D721Med (cell line): ENCODE measurements around the gene ZNF492.

Experiments
- DNase-seq: peaks from one replicate; pipeline ENCODE4 v3.0.0; 2011; ENCODE audit warnings: low spot score; ENCODE audit not compliant: insufficient read length
- FAIRE-seq: peaks from 2 replicates; lab custom pipeline; 2011; peaks lifted over from hg19 to GRCh38; lab: Jason Lieb, UNC
- TF ChIP-seq, protein P1 (sequence below): IDR thresholded peaks from 2 replicates; pipeline ENCODE4 v1.5.1; 2012; ENCODE audit warnings: mild to moderate bottlenecking, control low read depth; ENCODE audit not compliant: insufficient read depth; ENCODE audit errors: missing control alignments

ZNF492 gene

DNA sequence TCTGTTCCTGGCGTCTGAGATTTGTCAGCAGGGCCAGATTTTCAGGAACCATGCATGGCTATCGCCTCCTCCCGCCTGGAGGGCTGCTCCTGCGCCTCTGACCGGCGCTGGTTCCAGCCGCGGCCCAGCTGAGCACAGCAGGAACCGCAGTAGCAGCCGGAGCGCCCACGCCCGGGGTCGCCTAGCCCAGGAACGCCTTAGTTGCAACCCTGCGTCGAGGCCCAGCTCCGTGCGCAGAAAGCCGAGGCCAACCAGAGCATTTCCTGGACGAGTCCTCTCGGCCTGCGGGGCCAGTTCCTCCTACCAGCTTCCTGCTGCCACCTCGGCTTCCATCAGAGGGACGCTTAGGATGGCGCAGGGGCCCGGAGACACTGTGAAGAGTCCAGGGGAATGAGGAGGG, 74.9 kb downstream of the ZNF492 start:
- DNase-seq (no peak), FAIRE-seq (no peak)
- TF ChIP-seq, protein P1, sequence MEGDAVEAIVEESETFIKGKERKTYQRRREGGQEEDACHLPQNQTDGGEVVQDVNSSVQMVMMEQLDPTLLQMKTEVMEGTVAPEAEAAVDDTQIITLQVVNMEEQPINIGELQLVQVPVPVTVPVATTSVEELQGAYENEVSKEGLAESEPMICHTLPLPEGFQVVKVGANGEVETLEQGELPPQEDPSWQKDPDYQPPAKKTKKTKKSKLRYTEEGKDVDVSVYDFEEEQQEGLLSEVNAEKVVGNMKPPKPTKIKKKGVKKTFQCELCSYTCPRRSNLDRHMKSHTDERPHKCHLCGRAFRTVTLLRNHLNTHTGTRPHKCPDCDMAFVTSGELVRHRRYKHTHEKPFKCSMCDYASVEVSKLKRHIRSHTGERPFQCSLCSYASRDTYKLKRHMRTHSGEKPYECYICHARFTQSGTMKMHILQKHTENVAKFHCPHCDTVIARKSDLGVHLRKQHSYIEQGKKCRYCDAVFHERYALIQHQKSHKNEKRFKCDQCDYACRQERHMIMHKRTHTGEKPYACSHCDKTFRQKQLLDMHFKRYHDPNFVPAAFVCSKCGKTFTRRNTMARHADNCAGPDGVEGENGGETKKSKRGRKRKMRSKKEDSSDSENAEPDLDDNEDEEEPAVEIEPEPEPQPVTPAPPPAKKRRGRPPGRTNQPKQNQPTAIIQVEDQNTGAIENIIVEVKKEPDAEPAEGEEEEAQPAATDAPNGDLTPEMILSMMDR, result no peak
